GF-D8 (cell line): ENCODE measurements around the gene CCDC170.

Experiments
- DNase-seq: peaks from one replicate; lab custom pipeline; 2025; lab: John Stamatoyannopoulos, UW

The CCDC170 gene

DNA sequence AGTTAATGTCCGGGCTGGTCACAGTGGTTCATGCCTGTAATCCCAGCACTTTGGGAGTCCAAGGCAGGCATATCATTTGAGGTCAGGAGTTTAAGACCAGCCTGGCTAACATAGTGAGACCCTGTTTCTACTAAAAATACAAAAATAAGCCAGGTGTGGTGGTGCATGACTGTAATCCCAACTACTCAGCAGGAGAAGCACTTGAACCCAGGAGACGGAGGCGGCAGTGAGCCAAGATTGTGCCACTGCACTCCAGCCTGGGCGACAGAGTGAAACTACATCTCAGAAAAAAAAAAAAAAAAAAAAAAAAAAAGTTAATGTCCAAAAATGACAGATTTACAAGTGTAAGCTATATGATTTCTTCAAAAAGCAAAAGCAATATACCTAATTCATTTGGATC is 124.9 kb downstream of the CCDC170 start:
- no peak for DNase-seq

- DNase-seq, result no peak
These were observed 126.4 kb downstream of the CCDC170 start for GRCh38 chr6:151620179-151620578.

- no peak for DNase-seq
These were observed 130.3 kb downstream of the CCDC170 start for GRCh38 chr6:151624071-151624470.

DNA sequence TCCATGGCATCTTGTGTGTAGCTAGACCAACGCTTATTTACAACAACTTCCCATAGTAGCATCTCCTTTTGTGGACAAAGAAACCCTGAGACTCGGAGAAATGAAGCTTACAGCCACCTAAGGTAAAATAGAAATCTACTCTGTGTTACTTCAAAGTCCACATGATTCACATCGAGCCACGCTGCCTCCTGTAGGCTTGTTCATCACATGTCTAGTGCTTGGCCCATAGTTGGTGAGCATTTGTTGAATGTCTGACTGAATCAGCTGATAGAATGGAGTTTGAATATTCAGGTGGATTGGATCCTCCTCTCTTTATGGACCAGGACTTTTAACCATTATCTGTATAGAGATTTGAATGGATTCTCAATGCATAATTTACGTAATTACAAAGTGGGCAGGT is 130.7 kb downstream of the CCDC170 start:
- no peak for DNase-seq

- no peak for DNase-seq
These were observed 131.2 kb downstream of the CCDC170 start for GRCh38 chr6:151624900-151625536.

DNA sequence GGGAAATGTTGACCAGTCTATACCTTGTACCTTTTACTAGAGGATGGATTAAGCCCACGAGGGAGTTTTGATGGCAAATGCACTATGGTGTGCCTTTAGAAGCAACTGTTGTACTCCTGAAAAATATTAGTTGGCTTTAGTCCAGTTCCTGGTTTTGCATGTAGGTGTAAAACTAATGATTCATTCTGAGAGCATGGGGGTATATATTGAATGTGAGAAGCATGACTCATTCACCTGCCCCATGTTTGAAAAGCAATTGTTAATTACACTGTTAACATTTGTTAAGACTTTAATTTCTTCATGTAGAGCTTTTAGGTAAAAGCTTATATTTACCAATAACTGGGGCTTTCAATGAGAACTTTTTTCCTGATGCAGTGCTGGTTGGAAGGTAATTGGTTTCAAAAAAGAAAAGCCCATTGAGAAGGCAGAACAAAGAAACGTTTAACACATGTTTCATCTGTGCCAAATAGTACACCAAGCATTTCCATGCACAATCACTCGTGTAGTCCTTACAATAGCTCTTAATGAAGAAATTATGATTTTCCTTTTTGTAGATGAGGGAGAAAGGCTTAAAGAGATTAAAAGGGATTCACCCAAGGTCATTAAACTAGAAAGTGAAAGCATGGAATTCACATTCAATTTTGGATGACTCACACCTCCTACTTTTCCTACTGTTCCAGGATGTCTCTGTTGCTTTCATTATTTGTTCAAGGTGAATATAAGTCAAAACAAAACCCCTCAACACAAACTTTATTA is 134.1 kb downstream of the CCDC170 start:
- no peak for DNase-seq

- DNase-seq, result no peak
These were observed 136.0 kb downstream of the CCDC170 start for GRCh38 chr6:151629791-151630190.

DNA sequence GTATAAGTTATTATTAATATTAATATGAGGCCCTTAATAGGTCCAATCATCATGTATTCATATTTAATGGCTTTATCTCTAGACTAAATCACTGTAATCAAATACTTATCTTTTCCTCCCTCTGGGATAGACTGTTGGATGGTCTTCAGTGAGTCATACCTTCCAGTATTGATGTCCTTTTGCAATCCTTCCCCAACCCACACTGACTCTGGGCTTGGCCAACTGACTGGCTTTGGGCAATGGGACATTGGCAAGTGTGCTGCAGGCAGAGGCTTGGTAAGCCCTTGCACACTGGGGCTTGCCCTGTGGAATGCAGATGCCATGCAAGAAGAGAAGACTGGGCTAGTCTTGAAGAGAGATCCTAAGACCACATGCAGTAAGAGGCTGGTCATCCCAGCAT is 136.6 kb downstream of the CCDC170 start:
- DNase-seq, result no peak

DNA sequence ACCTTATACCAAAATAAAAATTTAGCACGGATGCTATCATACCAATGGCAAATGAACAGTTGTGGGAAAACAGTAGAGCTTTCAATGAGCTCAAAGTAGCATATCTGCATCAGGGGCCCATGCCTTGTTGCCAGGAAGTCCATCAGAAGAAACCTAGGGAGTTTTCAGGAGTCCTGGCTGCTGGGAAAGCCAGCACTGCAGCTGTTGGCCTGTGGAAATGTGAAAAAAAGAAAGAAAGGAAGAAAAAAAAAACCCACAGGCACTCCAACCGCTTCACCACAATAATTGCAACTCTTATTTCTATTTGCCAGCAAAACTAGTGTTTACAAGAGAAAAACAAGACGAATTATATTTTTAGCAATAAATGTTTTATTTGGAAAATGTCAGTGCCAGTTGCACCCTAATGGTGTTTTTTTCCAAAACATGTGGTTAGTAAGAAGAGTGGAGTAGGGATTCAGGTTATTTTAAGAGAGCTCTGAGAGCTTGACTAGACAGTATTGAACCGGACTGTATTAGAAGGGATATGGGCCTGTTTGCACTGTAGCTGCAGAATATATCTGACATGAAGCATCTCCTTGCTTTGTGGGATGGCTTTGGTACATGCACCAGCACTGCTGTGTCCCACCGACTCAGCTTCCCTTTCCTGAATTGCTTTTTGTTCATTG is 137.3 kb downstream of the CCDC170 start:
- DNase-seq, result no peak

DNA sequence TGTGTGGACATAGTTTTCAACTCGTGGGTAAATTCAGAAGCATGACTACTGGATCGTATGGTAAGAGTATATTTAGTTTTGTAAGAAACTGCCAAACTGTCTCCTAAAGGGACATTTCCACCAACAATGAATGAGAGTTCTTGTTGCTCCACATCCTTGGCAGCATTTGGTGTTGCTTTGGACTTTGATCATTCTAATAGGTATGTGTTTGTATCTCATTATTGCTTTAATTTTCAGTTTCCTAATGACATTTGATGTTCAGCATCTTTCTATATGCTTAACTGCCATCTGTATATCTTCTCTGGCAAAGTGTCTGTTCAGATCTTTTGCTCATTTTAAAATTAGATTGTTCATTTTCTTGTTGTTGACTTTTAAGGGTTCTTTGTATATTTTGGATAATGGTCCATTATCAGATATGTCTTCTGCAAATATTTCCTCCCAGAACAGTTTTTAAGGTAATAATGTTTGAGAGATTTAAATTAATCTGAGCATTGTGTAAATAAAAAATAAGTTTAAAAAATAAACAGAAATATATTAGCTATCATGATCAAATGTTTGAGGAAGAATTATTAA is 138.7 kb downstream of the CCDC170 start:
- DNase-seq, result no peak

- no peak for DNase-seq
These were observed 139.9 kb downstream of the CCDC170 start for GRCh38 chr6:151633526-151634335.

DNA sequence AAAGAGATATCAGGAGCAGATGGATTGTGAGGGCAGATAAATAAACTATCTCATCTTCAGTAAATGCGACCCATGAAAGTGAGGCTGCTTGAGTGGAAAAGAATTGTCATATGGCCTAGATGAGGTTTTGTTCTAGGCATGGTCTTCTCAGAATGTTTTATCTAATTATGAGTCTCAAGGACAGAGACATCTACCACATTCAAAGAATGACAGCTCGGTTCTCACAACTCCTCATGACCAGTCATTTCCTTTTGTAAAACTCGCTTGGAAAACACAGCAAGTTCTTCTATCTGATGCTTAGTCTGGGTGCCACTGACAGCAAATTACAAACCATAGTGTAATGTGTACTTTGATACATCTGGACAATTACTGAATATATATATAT is 140.5 kb downstream of the CCDC170 start:
- DNase-seq, result no peak

DNA sequence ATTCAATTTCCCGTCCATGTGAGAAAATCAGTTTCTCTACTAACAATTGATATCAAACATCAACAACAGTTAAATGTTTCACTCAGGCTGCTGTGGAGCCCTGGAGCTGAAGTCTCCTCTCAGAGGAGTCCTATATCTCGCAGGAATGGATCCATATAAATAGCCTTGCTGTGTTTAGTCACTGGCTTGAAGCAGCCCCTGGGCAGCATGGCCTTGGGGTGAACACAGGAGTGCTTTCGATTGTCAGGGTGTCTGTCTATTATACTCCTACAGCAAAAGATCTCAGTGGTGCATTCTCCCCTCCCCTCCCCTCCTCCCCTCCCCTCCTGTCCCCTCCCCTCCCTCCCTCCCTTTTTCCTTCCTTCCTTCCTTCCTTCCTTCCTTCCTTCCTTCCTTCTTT is 141.9 kb downstream of the CCDC170 start:
- DNase-seq, result no peak

DNA sequence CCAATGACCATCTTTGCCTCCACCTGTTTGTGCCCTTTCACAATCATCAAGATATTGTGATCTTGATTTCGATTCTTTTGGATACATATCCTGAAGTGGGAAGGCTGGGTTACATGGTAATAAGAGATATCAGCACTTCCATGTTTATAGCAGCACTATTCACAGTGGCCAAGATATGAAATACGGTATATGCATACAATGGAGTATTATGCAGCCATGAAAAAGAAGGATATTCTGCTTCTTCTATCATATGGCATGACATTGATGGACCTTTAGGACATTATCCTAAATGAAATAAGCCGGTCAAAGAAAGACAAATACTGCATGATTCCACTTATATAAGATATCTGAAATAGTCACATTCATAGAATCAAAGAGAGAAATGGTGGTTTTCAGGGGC is 144.0 kb downstream of the CCDC170 start:
- DNase-seq, result no peak

- no peak for DNase-seq
These were observed 145.9 kb downstream of the CCDC170 start for GRCh38 chr6:151639750-151640149.

- DNase-seq, result no peak
These were observed 147.2 kb downstream of the CCDC170 start for GRCh38 chr6:151641028-151641427.

GRCh38 chr6:151647976-151648639 is 154.3 kb downstream of the CCDC170 start:
- no peak for DNase-seq

GRCh38 chr6:151649835-151650234 is 156.0 kb downstream of the CCDC170 start:
- DNase-seq, result no peak

GRCh38 chr6:151651639-151652038 is 157.8 kb downstream of the CCDC170 start:
- DNase-seq, result no peak

DNA sequence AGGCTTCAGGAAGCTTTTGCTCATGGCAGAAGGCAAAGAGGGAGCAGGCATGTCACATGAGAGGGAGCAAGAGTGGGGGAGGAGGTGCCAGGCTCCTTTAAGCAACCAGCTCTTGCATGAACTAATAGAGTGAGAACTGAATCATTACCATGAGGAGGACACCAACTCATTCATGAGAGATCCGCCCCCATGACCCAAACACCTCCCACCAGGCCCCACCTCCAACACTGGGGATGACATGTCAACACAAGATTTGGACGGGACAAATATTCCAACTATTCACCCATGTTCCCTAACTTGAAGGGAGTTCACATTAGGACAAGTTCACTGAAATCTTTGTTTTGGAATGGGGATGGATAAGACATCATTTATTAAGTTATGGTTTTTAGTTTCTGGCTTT is 158.5 kb downstream of the CCDC170 start:
- DNase-seq, result no peak

DNA sequence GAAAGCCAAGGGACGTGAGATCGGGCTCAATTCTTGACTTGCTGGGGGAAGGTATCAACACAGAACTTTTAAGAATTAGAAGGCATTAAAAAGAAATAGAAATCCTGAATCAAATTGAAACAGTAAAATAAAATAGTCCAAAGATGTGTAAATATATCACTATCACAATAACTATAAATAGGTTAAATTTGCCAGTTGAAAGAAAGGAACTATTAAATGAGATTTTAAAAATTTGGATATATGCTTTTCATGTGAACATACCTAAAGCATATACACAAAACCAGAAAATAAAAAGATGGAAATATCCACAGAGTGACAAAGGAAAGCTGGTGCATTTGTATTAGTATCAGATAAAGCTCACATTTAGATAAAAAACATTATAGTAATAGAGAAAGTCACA is 161.3 kb downstream of the CCDC170 start:
- DNase-seq, result no peak

GRCh38 chr6:151656392-151656791 is 162.6 kb downstream of the CCDC170 start:
- DNase-seq, result no peak
